Right lobe of liver (tissue), 4 donors: Measurements from ENCODE around the gene DACH1.

Experiments used
- CTCF ChIP-seq, 4 donors: fragments of 200-600 bp in 3 of 4; fragments of 450-650 bp in 1 of 4; IDR thresholded peaks; one replicate each; pipeline versions ENCODE4 v1.5.1 to v1.8.0; 2016 to 2022; ENCODE audit warnings: antibody characterized with exemption in 4 of 4, mild to moderate bottlenecking in 2 of 4
- POLR2A ChIP-seq: fragments of 450-650 bp; IDR thresholded peaks from one replicate; pipeline ENCODE4 v1.6.1; 2017; ENCODE audit warnings: antibody characterized with exemption, mild to moderate bottlenecking
- donor health status: DM: no; HTN: no; CAD: no.
- donor health status: DM: no; HTN: no; CAD: no.
- donor health status: DM: no; HTN: yes; CAD: no.

- TF ChIP-seq CTCF (IDR thresholded peaks at IDR 0.05) (no peak), POLR2A (no peak)
Measured at GRCh38 chr13:71580614-71581013, 286.4 kb downstream of the DACH1 start.
